ENCODE measurements around the gene GREB1. TPM values are rescaled to one million over a fixed set of nuclear protein-coding genes. Genes with fewer than 3 reads are reported as not detected.

GREB1 gene
- polyA plus RNA-seq, 1 of the 3 experiments (the other 2 are of a cell fraction), result 2.9 TPM

DNA sequence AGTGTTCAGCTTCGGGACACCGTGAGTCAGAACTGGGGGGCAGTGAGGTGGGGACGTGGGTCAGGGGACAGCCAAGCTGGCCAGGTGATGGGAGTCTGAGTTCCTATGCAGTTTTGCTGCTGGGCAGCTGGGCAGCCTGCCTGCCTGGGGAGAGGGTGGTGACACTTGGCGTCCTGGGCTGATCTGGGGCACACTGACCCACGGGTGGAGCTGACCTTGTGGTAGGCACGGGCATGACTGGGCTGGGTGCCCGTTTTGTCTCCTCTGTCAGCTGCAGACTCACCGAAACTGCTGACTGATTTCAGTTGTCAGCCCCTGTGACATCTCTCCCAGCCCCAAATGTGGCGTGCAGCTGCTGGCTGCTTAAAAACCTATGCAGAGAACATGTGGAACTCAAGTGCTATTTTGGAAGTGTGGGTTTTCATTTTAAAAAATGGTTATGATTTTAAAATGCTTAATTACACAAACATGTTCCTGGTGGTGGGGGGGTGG, 35.3 kb upstream of the GREB1 start (continued):
- TF ChIP-seq, protein P1, sequence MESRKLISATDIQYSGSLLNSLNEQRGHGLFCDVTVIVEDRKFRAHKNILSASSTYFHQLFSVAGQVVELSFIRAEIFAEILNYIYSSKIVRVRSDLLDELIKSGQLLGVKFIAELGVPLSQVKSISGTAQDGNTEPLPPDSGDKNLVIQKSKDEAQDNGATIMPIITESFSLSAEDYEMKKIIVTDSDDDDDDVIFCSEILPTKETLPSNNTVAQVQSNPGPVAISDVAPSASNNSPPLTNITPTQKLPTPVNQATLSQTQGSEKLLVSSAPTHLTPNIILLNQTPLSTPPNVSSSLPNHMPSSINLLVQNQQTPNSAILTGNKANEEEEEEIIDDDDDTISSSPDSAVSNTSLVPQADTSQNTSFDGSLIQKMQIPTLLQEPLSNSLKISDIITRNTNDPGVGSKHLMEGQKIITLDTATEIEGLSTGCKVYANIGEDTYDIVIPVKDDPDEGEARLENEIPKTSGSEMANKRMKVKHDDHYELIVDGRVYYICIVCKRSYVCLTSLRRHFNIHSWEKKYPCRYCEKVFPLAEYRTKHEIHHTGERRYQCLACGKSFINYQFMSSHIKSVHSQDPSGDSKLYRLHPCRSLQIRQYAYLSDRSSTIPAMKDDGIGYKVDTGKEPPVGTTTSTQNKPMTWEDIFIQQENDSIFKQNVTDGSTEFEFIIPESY (IDR thresholded peaks at IDR 0.05; ENCODE audit: borderline replicate concordance, low read depth), result no peak
- peak; percentile 16 for TF ChIP-seq CHD2 (IDR thresholded peaks at IDR 0.05; ENCODE audit: low read length, partially characterized antibody)
- TF ChIP-seq TEAD4 (IDR thresholded peaks at IDR 0.05; ENCODE audit: borderline replicate concordance, insufficient read depth), result no peak

DNA sequence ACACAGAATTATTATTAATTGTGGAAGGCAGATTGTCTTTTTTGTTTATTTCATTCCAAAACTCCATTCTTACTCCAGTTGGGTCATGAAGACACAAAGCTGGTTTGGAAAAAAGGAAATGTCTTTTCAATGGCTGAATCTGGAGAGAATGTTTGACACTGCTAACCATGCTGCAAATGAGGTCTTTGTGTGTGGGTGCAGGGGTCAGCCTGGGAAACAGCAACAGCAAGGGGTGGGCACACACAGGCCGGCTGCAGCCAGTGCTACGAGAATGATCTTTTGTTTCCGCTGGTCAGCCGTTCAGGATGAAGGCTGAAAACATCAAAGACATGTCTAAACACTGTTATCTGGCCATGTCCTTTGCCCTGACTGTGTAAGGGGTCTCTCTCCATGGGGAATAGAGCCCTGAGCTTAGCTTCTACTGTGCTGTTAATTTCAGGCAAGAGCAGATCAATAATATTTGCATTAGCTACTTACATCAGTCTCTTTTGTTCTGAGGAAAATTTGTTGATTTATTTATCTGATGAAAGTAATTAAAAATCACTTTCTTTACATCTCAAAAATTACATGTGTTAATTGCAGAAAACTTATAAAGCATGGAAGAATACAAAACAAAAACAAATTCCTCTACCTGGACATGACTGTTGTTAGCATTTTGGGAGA, 34.6 kb upstream of the GREB1 start:
- Histone ChIP-seq H3K36me3 (replicated peaks in 1 of 2; ENCODE audit: control insufficient read depth in 1 of 2, insufficient read depth in 2 of 2, low read length in 1 of 2) (no peaks in the 10 kb centered on the region), H3K27ac (ENCODE audit: low read depth in 2 of 2, low read length in 1 of 2) (peak overlapping the region in 1 of 2 experiments; percentile 76; a peak in 2 of 4 replicates), H3F3A (replicated peaks; ENCODE audit: insufficient read depth) (peaks cover 4% of the 10 kb centered on the region), H3K79me2 (ENCODE audit: insufficient read depth) (no peaks in the 10 kb centered on the region), H3K4me3 (ENCODE audit: low read depth in 2 of 2, low read length in 1 of 2) (no peak overlapping the region), H3K4me2 (no peak overlapping the region), H3K9me2 (no peaks in the 10 kb centered on the region), H2AFZ (ENCODE audit: low read depth) (no peak overlapping the region), H3K9ac (no peak overlapping the region), H3K9me3 (peaks cover 7% of the 10 kb centered on the region; the same call in 1 of the 2 replicates), H3K4me1 (ENCODE audit: control insufficient read depth in 1 of 2, insufficient read depth in 2 of 2, low read depth in 1 of 2, low read length in 1 of 2) (peaks cover 0 to 26% of the 10 kb centered on the region in 2 experiments; a peak in 2 of 4 replicates), H3K27me3 (ENCODE audit: insufficient read depth) (no peaks in the 10 kb centered on the region), H4K20me1 (ENCODE audit: insufficient read depth) (no peaks in the 10 kb centered on the region)
- 63% methylated on average over 4 of the region's 4 CpGs for WGBS (ENCODE audit: low lambda C conversion rate)
- peak; percentile 45 for DNase-seq
- TF ChIP-seq JUND (IDR thresholded peaks at IDR 0.05), result no peak
- TF ChIP-seq MXI1 (IDR thresholded peaks at IDR 0.05; ENCODE audit: low read depth, low read length), result no peak
- no peak for TF ChIP-seq POLR2AphosphoS5 (IDR thresholded peaks at IDR 0.05; ENCODE audit: low read depth, low read length)
- TF ChIP-seq YY1 (IDR thresholded peaks at IDR 0.05; ENCODE audit: low read depth), result no peak
- no peak for TF ChIP-seq TCF12 (IDR thresholded peaks at IDR 0.05)
- TF ChIP-seq TEAD4 (IDR thresholded peaks at IDR 0.05; ENCODE audit: borderline replicate concordance, insufficient read depth), result no peak
- TF ChIP-seq RXRA (IDR thresholded peaks at IDR 0.05; ENCODE audit: borderline replicate concordance, low read depth), result no peak
- TF ChIP-seq, protein P1 (IDR thresholded peaks at IDR 0.05; ENCODE audit: borderline replicate concordance, low read depth), result no peak
- TF ChIP-seq, protein P2, sequence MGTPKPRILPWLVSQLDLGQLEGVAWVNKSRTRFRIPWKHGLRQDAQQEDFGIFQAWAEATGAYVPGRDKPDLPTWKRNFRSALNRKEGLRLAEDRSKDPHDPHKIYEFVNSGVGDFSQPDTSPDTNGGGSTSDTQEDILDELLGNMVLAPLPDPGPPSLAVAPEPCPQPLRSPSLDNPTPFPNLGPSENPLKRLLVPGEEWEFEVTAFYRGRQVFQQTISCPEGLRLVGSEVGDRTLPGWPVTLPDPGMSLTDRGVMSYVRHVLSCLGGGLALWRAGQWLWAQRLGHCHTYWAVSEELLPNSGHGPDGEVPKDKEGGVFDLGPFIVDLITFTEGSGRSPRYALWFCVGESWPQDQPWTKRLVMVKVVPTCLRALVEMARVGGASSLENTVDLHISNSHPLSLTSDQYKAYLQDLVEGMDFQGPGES (IDR thresholded peaks at IDR 0.05; ENCODE audit: low read depth, low read length), result no peak
- TF ChIP-seq ELF1 (IDR thresholded peaks at IDR 0.05), result no peak
- TF ChIP-seq, protein P3, sequence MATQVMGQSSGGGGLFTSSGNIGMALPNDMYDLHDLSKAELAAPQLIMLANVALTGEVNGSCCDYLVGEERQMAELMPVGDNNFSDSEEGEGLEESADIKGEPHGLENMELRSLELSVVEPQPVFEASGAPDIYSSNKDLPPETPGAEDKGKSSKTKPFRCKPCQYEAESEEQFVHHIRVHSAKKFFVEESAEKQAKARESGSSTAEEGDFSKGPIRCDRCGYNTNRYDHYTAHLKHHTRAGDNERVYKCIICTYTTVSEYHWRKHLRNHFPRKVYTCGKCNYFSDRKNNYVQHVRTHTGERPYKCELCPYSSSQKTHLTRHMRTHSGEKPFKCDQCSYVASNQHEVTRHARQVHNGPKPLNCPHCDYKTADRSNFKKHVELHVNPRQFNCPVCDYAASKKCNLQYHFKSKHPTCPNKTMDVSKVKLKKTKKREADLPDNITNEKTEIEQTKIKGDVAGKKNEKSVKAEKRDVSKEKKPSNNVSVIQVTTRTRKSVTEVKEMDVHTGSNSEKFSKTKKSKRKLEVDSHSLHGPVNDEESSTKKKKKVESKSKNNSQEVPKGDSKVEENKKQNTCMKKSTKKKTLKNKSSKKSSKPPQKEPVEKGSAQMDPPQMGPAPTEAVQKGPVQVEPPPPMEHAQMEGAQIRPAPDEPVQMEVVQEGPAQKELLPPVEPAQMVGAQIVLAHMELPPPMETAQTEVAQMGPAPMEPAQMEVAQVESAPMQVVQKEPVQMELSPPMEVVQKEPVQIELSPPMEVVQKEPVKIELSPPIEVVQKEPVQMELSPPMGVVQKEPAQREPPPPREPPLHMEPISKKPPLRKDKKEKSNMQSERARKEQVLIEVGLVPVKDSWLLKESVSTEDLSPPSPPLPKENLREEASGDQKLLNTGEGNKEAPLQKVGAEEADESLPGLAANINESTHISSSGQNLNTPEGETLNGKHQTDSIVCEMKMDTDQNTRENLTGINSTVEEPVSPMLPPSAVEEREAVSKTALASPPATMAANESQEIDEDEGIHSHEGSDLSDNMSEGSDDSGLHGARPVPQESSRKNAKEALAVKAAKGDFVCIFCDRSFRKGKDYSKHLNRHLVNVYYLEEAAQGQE (IDR thresholded peaks at IDR 0.05; ENCODE audit: low read depth, low read length), result no peak
- no peak for TF ChIP-seq CHD2 (IDR thresholded peaks at IDR 0.05; ENCODE audit: low read length, partially characterized antibody)
- no peak for TF ChIP-seq FOSL2 (IDR thresholded peaks at IDR 0.05; ENCODE audit: borderline replicate concordance, low read depth)
- TF ChIP-seq, protein P4, sequence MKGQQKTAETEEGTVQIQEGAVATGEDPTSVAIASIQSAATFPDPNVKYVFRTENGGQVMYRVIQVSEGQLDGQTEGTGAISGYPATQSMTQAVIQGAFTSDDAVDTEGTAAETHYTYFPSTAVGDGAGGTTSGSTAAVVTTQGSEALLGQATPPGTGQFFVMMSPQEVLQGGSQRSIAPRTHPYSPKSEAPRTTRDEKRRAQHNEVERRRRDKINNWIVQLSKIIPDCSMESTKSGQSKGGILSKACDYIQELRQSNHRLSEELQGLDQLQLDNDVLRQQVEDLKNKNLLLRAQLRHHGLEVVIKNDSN (IDR thresholded peaks at IDR 0.05; ENCODE audit: borderline replicate concordance, low read depth), result no peak
- TF ChIP-seq GATA2 (CRISPR knock-in tag; IDR thresholded peaks at IDR 0.05), result no peak
- TF ChIP-seq RCOR1 (IDR thresholded peaks at IDR 0.05; ENCODE audit: low read length), result no peak
- TF ChIP-seq EZH2phosphoT487 (IDR thresholded peaks at IDR 0.05; ENCODE audit: borderline replicate concordance, low read depth), result no peak
- TF ChIP-seq NFIC (IDR thresholded peaks at IDR 0.05; ENCODE audit: borderline replicate concordance), result no peak
- TF ChIP-seq RAD21 (IDR thresholded peaks at IDR 0.05; ENCODE audit: low read length), result no peak
- TF ChIP-seq, protein P5, sequence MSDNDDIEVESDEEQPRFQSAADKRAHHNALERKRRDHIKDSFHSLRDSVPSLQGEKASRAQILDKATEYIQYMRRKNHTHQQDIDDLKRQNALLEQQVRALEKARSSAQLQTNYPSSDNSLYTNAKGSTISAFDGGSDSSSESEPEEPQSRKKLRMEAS (IDR thresholded peaks at IDR 0.05; ENCODE audit: low read depth), result no peak
- CTCF ChIA-PET, result interaction anchor here (0.7 to 12.6 kb wide), 7 partner anchors 16 to 82 kb away, joined by 3 to 170 read pairs (median 4); no protein-coding TSS in a partner anchor
- POLR2A ChIA-PET, result no interaction called here
